ENCODE measurements around the gene CCDC192. TPM values are rescaled to one million over a fixed set of nuclear protein-coding genes. Genes with fewer than 3 reads are reported as not detected.
"Not testable (repeated sequence)": the region's sequence is repeated elsewhere in the genome, so short reads cannot be mapped to it uniquely, and the experiment has no call there.

Gene CCDC192
- not detected for total RNA-seq
- long read RNA-seq, result 0 reads

- intact Hi-C loops (cut with DNase I), result loop anchor here (5.0 kb wide), 1 partner anchor 41 kb away; no protein-coding TSS in a partner anchor
Measured at GRCh38 chr5:127702926-127703561, at the start of gene CCDC192. CCDC192 (plus strand) TSS chr5:127703391; CDS start chr5:127703446, 55 bp downstream.

GRCh38 chr5:127656825-127657224, 46.4 kb upstream of the CCDC192 start:
- DNase-seq (ENCODE audit: missing footprints) (no peak), ATAC-seq (no peak)
- intact Hi-C loops (cut with DNase I), result no loop called here

More at GRCh38 chr5:127702926-127703561, at the start of gene CCDC192:
- ATAC-seq (no peak), DNase-seq (ENCODE audit: missing footprints) (no peak)

GRCh38 chr5:127660047-127660733, 43.0 kb upstream of the CCDC192 start:
- intact Hi-C loops (cut with DNase I), result loop anchor here (5.0 kb wide), 1 partner anchor 42 kb away; the partner anchor contains the start of gene CCDC192
- DNase-seq (ENCODE audit: missing footprints), result no peak
- ATAC-seq, result peak; percentile 73

GRCh38 chr5:127664093-127664492, 39.1 kb upstream of the CCDC192 start:
- ATAC-seq, result peak; percentile 57
- DNase-seq (ENCODE audit: missing footprints), result no peak
- intact Hi-C loops (cut with DNase I), result loop anchor here (5.0 kb wide), 1 partner anchor 38 kb away; the partner anchor contains the start of gene CCDC192

GRCh38 chr5:127665641-127666040, 37.5 kb upstream of the CCDC192 start:
- no peak for DNase-seq (ENCODE audit: missing footprints)
- intact Hi-C loops (cut with DNase I), result no loop called here
- ATAC-seq, result no peak

- intact Hi-C loops (cut with DNase I), result no loop called here
- DNase-seq (ENCODE audit: missing footprints) (no peak), ATAC-seq (no peak)
Measured at GRCh38 chr5:127666043-127666716, 37.0 kb upstream of the CCDC192 start.

- ATAC-seq, result no peak
- no peak for DNase-seq (ENCODE audit: missing footprints)
- intact Hi-C loops (cut with DNase I), result no loop called here
Measured at GRCh38 chr5:127667926-127668325, 35.3 kb upstream of the CCDC192 start.

GRCh38 chr5:127671218-127671617, 32.0 kb upstream of the CCDC192 start:
- ATAC-seq (no peak), DNase-seq (ENCODE audit: missing footprints) (no peak)
- intact Hi-C loops (cut with DNase I), result no loop called here

GRCh38 chr5:127673117-127673800, 29.9 kb upstream of the CCDC192 start:
- ATAC-seq, result no peak
- DNase-seq (ENCODE audit: missing footprints), result no peak
- intact Hi-C loops (cut with DNase I), result no loop called here

GRCh38 chr5:127676951-127677350, 26.2 kb upstream of the CCDC192 start:
- intact Hi-C loops (cut with DNase I), result not testable (repeated sequence)

GRCh38 chr5:127679691-127680330, 23.4 kb upstream of the CCDC192 start:
- not testable (repeated sequence) for ATAC-seq

More at GRCh38 chr5:127676951-127677350, 26.2 kb upstream of the CCDC192 start:
- DNase-seq (ENCODE audit: missing footprints); ATAC-seq: not testable (repeated sequence)

GRCh38 chr5:127680595-127680994, 22.6 kb upstream of the CCDC192 start:
- ATAC-seq, result no peak
- intact Hi-C loops (cut with DNase I), result no loop called here
- no peak for DNase-seq (ENCODE audit: missing footprints)

More at GRCh38 chr5:127679691-127680330, 23.4 kb upstream of the CCDC192 start:
- DNase-seq (ENCODE audit: missing footprints); intact Hi-C loops (cut with DNase I): not testable (repeated sequence)

GRCh38 chr5:127683008-127683407, 20.2 kb upstream of the CCDC192 start:
- intact Hi-C loops (cut with DNase I), result no loop called here
- no peak for ATAC-seq
- no peak for DNase-seq (ENCODE audit: missing footprints)

GRCh38 chr5:127684726-127685467, 18.3 kb upstream of the CCDC192 start:
- no peak for ATAC-seq
- no peak for DNase-seq (ENCODE audit: missing footprints)
- intact Hi-C loops (cut with DNase I), result no loop called here

- DNase-seq (ENCODE audit: missing footprints), result no peak
- no peak for ATAC-seq
- intact Hi-C loops (cut with DNase I), result no loop called here
Measured at GRCh38 chr5:127685662-127686061, 17.5 kb upstream of the CCDC192 start.

- no peak for DNase-seq (ENCODE audit: missing footprints)
- intact Hi-C loops (cut with DNase I), result no loop called here
- ATAC-seq, result no peak
Measured at GRCh38 chr5:127686424-127686823, 16.8 kb upstream of the CCDC192 start.

- no peak for DNase-seq (ENCODE audit: missing footprints)
- no peak for ATAC-seq
- intact Hi-C loops (cut with DNase I), result no loop called here
Measured at GRCh38 chr5:127694518-127695171, 8.5 kb upstream of the CCDC192 start.
